Sigmoid colon (tissue), 7 donors: ENCODE results near the gene ZBTB24. TPM values are rescaled to one million over a fixed set of nuclear protein-coding genes. Genes with fewer than 3 reads are reported as not detected.

ENCODE experiments used
- DNase-seq: peaks from one replicate; pipeline ENCODE4 v3.0.0-alpha.2; 2019
- H3K27ac ChIP-seq, 4 donors: fragments of 200-600 bp; sonication (generic); one replicate each; pipeline ENCODE4 v1.5.1; 2016 to 2019; ENCODE audit warnings: mild to moderate bottlenecking in 1 of 4
- H3K27me3 ChIP-seq, 3 donors: fragments of 200-600 bp; sonication (generic); one replicate each; pipeline ENCODE4 v1.5.1; 2019; ENCODE audit warnings: mild to moderate bottlenecking in 1 of 3
- H3K36me3 ChIP-seq, 4 donors: fragments of 200-600 bp; sonication (generic); one replicate each; pipeline ENCODE4 v1.5.1; 2016 to 2019
- H3K4me1 ChIP-seq, 4 donors: fragments of 200-600 bp; sonication (generic); one replicate each; pipeline ENCODE4 v1.5.1; 2017 to 2019
- H3K4me3 ChIP-seq, 4 donors: fragments of 200-600 bp; sonication (generic); one replicate each; pipeline ENCODE4 v1.5.1; 2017 to 2019; ENCODE audit warnings: mild to moderate bottlenecking in 2 of 4, moderate library complexity in 1 of 4
- H3K9me3 ChIP-seq, 4 donors: fragments of 200-600 bp in 3 of 4; sonication (generic) in 3 of 4; one replicate each; pipeline versions ENCODE4 v1.5.1 to v1.6.1; 2013 to 2019
- EP300 ChIP-seq, 4 donors: sonication (generic); formaldehyde crosslinking; IDR thresholded peaks; one replicate each; pipeline ENCODE4 v1.6.1; 2017; ENCODE audit warnings: antibody characterized with exemption in 4 of 4
- POLR2A ChIP-seq, 2 donors: fragments of 450-650 bp; IDR thresholded peaks; one replicate each; pipeline ENCODE4 v1.6.1; 2016; ENCODE audit warnings: antibody characterized with exemption in 2 of 2, mild to moderate bottlenecking in 2 of 2, moderate library complexity in 2 of 2
- POLR2AphosphoS5 ChIP-seq, 4 donors: sonication (generic); formaldehyde crosslinking; IDR thresholded peaks; one replicate each; pipeline ENCODE4 v1.6.1; 2017; ENCODE audit warnings: antibody characterized with exemption in 4 of 4
- WGBS, 2 donors: extraction: QIAGEN DNeasy Blood & Tissue Kit; methylation state at CpG; one replicate each; pipeline ENCODE4 v1.1.7; 2013; 5-methylcytosine and 5-hydroxymethylcytosine counted together
- intact Hi-C: fragments of 100-400 bp; cut with DNase I; formaldehyde crosslinking; loops from one replicate; pipeline ENCODE4 v1.15.1; 2023
- polyA plus RNA-seq, 3 donors: library from polyadenylated mRNA; stranded (reverse); fragments of 200-250 nt; gene quantifications; one replicate each; pipeline ENCODE4 v1.2.3, GENCODE V29; 2013
- total RNA-seq, 4 donors: library from RNA; depleted of rRNA; stranded (reverse); fragments of >200 nt; gene quantifications; one replicate each; pipeline ENCODE4 v1.1.0, GENCODE V29; 2016
- TF ChIP-seq, protein P1 (sequence below), 4 experiments: fragments of 450-650 bp in 3 of 4; fragments of 200-600 bp in 1 of 4; IDR thresholded peaks; one replicate each; pipeline ENCODE4 v1.5.1; 2016 to 2019; ENCODE audit warnings: antibody characterized with exemption in 4 of 4, mild to moderate bottlenecking in 3 of 4, moderate library complexity in 2 of 4
- donor health status: healthy with polysubstance abuse.
- donor health status: Bipolar disorder and iron deficiency.
- donor health status: healthy.

The ZBTB24 gene
- total and polyA plus RNA-seq, 7 donors: 2.1 to 8.2 (median 5.1) TPM

DNA sequence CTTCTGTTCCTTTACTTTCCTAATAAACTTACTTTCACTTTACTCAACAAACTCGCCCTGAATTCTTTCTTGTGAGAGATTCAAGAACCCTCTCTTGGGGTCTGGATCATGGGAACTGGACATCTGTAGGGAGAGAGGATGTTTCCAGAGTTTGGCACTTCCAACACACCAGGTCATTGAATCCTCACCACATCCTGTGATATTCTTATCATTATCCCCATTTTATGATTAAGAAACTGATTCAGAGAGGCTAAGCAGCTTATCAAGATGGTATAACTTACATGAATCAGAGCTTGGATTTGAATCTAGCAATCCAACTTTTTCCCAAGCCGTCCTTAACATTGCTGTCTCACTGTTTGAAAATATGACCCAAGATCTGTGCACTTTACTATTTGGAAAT lies 58.1 kb downstream of the ZBTB24 start:
- DNase-seq: no peak
- Histone ChIP-seq H3K9me3 (no peaks in the 10 kb centered on the region), H3K27ac (no peak overlapping the region), H3K36me3 (no peaks in the 10 kb centered on the region), H3K27me3 (no peaks in the 10 kb centered on the region), H3K4me1 (peaks cover 0 to 12% (median 4%) of the 10 kb centered on the region in 4 donors), H3K4me3 (no peak overlapping the region)
- no peak for TF ChIP-seq EP300 (IDR thresholded peaks at IDR 0.05)
- WGBS, 2 donors: 88 to 91% methylated on average over 2 of the region's 2 CpGs
- intact Hi-C loops: no loop called here

DNA sequence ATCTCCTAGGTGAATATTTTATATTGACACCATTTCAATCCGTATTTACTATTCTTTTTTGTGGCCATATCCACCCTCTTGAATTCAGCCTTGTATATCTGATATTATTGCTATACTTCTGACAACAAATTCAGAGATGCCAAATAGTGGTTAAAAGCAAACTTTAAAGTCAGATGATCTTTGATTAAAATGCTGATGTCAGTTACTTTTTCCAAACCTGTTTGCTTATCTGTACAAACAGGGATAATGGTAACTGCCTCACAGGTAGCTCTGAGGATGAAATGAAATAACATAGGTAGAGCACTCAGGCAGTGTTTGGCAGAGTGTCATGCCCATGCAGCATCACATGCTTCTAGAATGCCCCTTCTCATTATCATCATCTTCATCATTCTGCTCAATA lies 61.8 kb downstream of the ZBTB24 start:
- H3K27me3 ChIP-seq: no peaks in the 10 kb centered on the region
- H3K36me3 ChIP-seq: no peaks in the 10 kb centered on the region
- H3K4me1 ChIP-seq: no peaks in the 10 kb centered on the region
- TF ChIP-seq, protein P1, sequence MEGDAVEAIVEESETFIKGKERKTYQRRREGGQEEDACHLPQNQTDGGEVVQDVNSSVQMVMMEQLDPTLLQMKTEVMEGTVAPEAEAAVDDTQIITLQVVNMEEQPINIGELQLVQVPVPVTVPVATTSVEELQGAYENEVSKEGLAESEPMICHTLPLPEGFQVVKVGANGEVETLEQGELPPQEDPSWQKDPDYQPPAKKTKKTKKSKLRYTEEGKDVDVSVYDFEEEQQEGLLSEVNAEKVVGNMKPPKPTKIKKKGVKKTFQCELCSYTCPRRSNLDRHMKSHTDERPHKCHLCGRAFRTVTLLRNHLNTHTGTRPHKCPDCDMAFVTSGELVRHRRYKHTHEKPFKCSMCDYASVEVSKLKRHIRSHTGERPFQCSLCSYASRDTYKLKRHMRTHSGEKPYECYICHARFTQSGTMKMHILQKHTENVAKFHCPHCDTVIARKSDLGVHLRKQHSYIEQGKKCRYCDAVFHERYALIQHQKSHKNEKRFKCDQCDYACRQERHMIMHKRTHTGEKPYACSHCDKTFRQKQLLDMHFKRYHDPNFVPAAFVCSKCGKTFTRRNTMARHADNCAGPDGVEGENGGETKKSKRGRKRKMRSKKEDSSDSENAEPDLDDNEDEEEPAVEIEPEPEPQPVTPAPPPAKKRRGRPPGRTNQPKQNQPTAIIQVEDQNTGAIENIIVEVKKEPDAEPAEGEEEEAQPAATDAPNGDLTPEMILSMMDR (IDR thresholded peaks at IDR 0.05): no peak
- no peak for TF ChIP-seq POLR2AphosphoS5 (IDR thresholded peaks at IDR 0.05)
- TF ChIP-seq EP300 (IDR thresholded peaks at IDR 0.05): no peak
- TF ChIP-seq POLR2A (IDR thresholded peaks at IDR 0.05): no peak
- H3K4me3 ChIP-seq: no peak overlapping the region
- intact Hi-C loops: no loop called here
- DNase-seq: no peak
- WGBS, 2 donors: 78 to 91% methylated on average over 1 of the region's 1 CpG
- H3K9me3 ChIP-seq: no peaks in the 10 kb centered on the region
- H3K27ac ChIP-seq: no peak overlapping the region

DNA sequence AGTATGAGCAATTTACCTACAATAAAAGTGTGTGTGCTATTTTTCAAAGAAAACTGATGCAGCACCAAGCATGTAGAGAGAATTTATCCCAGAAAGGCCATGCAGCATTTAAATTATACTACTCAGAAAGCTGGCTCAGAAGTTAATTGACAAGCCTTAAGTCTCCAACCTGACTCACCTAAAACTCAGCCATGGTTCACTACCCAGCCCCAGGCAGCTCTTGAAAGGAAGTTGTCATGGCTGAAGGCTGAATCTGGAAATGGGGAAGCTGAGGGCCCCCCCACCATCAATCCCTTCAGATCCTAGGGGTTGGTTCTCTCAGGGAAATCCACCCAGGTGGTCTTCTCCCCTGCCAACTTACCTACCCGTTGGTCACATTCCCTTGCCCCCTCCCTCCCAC lies 62.3 kb downstream of the ZBTB24 start:
- H3K4me1 ChIP-seq: no peaks in the 10 kb centered on the region
- no peaks in the 10 kb centered on the region for H3K36me3 ChIP-seq
- H3K4me3 ChIP-seq: no peak overlapping the region
- TF ChIP-seq, protein P1 (IDR thresholded peaks at IDR 0.05): no peak
- no peak for TF ChIP-seq EP300 (IDR thresholded peaks at IDR 0.05)
- no peak for TF ChIP-seq POLR2AphosphoS5 (IDR thresholded peaks at IDR 0.05)
- no peak for TF ChIP-seq POLR2A (IDR thresholded peaks at IDR 0.05)
- intact Hi-C loops: no loop called here
- H3K9me3 ChIP-seq: no peaks in the 10 kb centered on the region
- H3K27ac ChIP-seq: no peak overlapping the region
- no peaks in the 10 kb centered on the region for H3K27me3 ChIP-seq
- 57% methylated on average over 1 of the region's 1 CpG for WGBS, 2 donors
- no peak for DNase-seq

DNA sequence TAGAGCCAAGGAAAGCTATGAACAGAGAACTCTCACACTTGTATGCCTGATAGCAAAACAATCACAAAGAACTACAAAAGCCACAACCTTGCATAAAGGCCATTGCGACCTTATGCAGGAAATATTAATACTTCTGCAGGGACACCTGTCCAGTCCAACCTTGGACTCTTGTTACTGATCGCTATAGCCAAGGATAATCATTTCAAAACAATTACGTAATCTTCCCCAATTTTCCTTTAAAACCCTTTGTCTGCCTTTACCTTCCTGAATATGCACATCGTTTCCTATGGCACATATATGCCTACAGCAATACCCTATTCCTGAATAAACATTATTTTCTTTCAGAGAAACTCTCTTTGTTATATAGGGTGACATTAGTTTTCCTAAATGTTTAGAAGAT lies 65.4 kb downstream of the ZBTB24 start:
- Histone ChIP-seq H3K36me3 (no peaks in the 10 kb centered on the region), H3K27me3 (no peaks in the 10 kb centered on the region), H3K27ac (no peak overlapping the region), H3K4me3 (no peak overlapping the region), H3K9me3 (no peaks in the 10 kb centered on the region), H3K4me1 (no peaks in the 10 kb centered on the region)
- intact Hi-C loops: no loop called here
- TF ChIP-seq, protein P1 (IDR thresholded peaks at IDR 0.05): no peak
- TF ChIP-seq EP300 (IDR thresholded peaks at IDR 0.05): no peak
- no peak for TF ChIP-seq POLR2A (IDR thresholded peaks at IDR 0.05)
- TF ChIP-seq POLR2AphosphoS5 (IDR thresholded peaks at IDR 0.05): no peak
- no peak for DNase-seq
- WGBS, 2 donors: 94 to 95% methylated on average over 4 of the region's 4 CpGs

Other genes with a start within 250 kb of the ZBTB24 start
- 100 to 1,000 TPM; 142 to 192 (median 179) TPM for gene CD164, start 100.8 kb downstream of the ZBTB24 start, total RNA-seq
- gene CD164, start 100.8 kb downstream of the ZBTB24 start, polyA plus RNA-seq: 100 to 1,000 TPM; 154 to 186 (median 164) TPM
- gene PPIL6, start 42.6 kb downstream of the ZBTB24 start, total RNA-seq: 10 to 100 TPM in 1 of 4 donors, 1 to 10 TPM in 3; 1.4 to 10.2 (median 4.3) TPM
- 1 to 10 TPM in 1 of 3 donors, under 1 TPM in 2; 0.44 to 1.4 (median 0.60) TPM for gene PPIL6, start 42.6 kb downstream of the ZBTB24 start, polyA plus RNA-seq
- gene SMPD2, start 42.5 kb downstream of the ZBTB24 start, total RNA-seq: 10 to 100 TPM in 1 of 4 donors, 1 to 10 TPM in 3; 2.4 to 18.3 (median 6.6) TPM
- 10 to 100 TPM; 14.4 to 19.2 (median 16.6) TPM for gene SMPD2, start 42.5 kb downstream of the ZBTB24 start, polyA plus RNA-seq
- 10 to 100 TPM in 2 of 4 donors, 1 to 10 TPM in 2; 7.8 to 23.5 (median 10.7) TPM for gene MICAL1, start 27.4 kb downstream of the ZBTB24 start, total RNA-seq
- 10 to 100 TPM; 14.8 to 71.3 (median 19.8) TPM for gene MICAL1, start 27.4 kb downstream of the ZBTB24 start, polyA plus RNA-seq
- 10 to 100 TPM; 14.3 to 23.3 (median 16.2) TPM for gene AK9, start 208.0 kb upstream of the ZBTB24 start, total RNA-seq
- 1 to 10 TPM; 2.8 to 8.4 (median 4.1) TPM for gene AK9, start 208.0 kb upstream of the ZBTB24 start, polyA plus RNA-seq
- 10 to 100 TPM; 11.9 to 24.1 (median 22.8) TPM for gene FIG4, start 208.1 kb upstream of the ZBTB24 start, total RNA-seq
- gene FIG4, start 208.1 kb upstream of the ZBTB24 start, polyA plus RNA-seq: 10 to 100 TPM in 2 of 3 donors, 1 to 10 TPM in 1; 9.8 to 11.4 (median 11.1) TPM